Smooth muscle cell (in vitro differentiated cells): ENCODE results near the gene ANKRD13B. TPM values are rescaled to one million over a fixed set of nuclear protein-coding genes. Genes with fewer than 3 reads are reported as not detected.

Source experiments
- DNase-seq: peaks from one replicate; lab custom pipeline; 2025; ENCODE audit not compliant: unreplicated experiment; lab: John Stamatoyannopoulos, UW
- H2AFZ ChIP-seq: fragments of 200-600 bp; sonication (generic); 2 replicates; pipeline ENCODE4 v1.6.0; 2016; ENCODE audit warnings: antibody characterized with exemption, low read depth, mild to moderate bottlenecking
- H3F3A ChIP-seq: fragments of 200-600 bp; sonication (generic); 2 replicates; pipeline ENCODE4 v1.6.0; 2017; ENCODE audit warnings: antibody characterized with exemption, low read depth
- H3K27ac ChIP-seq: fragments of 200-600 bp; sonication (generic); 2 replicates; pipeline ENCODE4 v1.5.1; 2016; ENCODE audit warnings: low read depth, mild to moderate bottlenecking
- H3K27me3 ChIP-seq: fragments of 200-600 bp; sonication (generic); 2 replicates; pipeline ENCODE4 v1.6.1; 2016; ENCODE audit warnings: low read depth, mild to moderate bottlenecking
- H3K36me3 ChIP-seq: fragments of 200-600 bp; sonication (generic); 2 replicates; pipeline ENCODE4 v1.5.1; 2016; ENCODE audit warnings: low read depth
- H3K4me1 ChIP-seq: fragments of 200-600 bp; sonication (generic); 2 replicates; pipeline ENCODE4 v1.5.1; 2016; ENCODE audit warnings: low read depth
- H3K4me2 ChIP-seq: fragments of 200-600 bp; sonication (generic); 2 replicates; pipeline ENCODE4 v1.6.0; 2016; ENCODE audit warnings: mild to moderate bottlenecking
- H3K4me3 ChIP-seq: fragments of 200-600 bp; sonication (generic); 2 replicates; pipeline ENCODE4 v1.5.1; 2016; ENCODE audit warnings: mild to moderate bottlenecking
- H3K79me2 ChIP-seq: fragments of 200-600 bp; sonication (generic); 2 replicates; pipeline ENCODE4 v1.6.0; 2016; ENCODE audit warnings: low read depth, mild to moderate bottlenecking
- H3K9ac ChIP-seq: fragments of 200-600 bp; sonication (generic); 2 replicates; pipeline ENCODE4 v1.6.0; 2016; ENCODE audit warnings: low read depth
- H3K9me3 ChIP-seq: fragments of 200-600 bp; sonication (generic); replicated peaks from 2 replicates; pipeline ENCODE4 v1.5.1; 2016; ENCODE audit warnings: low read depth
- H4K20me1 ChIP-seq: fragments of 200-600 bp; sonication (generic); 2 replicates; pipeline ENCODE4 v1.6.0; 2016; ENCODE audit warnings: low read depth
- WGBS: methylation state at CpG from one replicate; pipeline ENCODE4 v1.1.7; 2016; ENCODE audit warnings: low lambda C conversion rate; 5-methylcytosine and 5-hydroxymethylcytosine counted together
- polyA plus RNA-seq: library from polyadenylated mRNA; unstranded; fragments of >200 nt; fragmentation: Nextera tagmentation; extraction: Ambion mirVana; gene quantifications from 2 replicates; pipeline ENCODE4 v1.2.1, GENCODE V29; 2016
- total RNA-seq: library from RNA; depleted of rRNA; stranded (reverse); fragments of >200 nt; gene quantifications from 2 replicates; pipeline ENCODE4 v1.2.3, GENCODE V29; 2014
- TF ChIP-seq, protein P1 (sequence below): fragments of 200-600 bp; sonication (generic); IDR thresholded peaks from 2 replicates; pipeline ENCODE4 v1.5.1; 2017; ENCODE audit warnings: borderline replicate concordance, mild to moderate bottlenecking, antibody characterized with exemption; ENCODE audit not compliant: insufficient read depth, poor library complexity, severe bottlenecking

ANKRD13B gene
- total and polyA plus RNA-seq, 2 experiments from 2014 or later, result 3.6 to 6.8 TPM

DNA sequence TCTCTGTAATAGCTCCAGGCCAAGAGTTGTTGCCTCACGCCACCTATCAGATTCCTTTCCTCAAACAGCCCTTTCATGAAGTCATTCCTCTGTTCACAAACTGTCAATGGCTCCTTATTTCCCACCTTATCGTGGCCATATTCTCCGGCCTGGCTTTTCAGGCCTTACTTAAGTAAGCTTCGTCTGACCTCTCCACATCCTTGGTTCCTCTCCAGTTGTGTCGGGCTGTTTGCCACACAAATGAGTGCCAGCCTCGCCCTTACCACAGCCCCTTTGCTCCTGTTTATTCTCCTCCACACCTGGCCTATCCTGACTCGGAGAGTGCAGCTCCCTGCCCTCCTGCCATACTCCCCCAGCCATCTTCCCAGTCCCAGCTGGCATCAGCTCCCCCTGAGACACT lies 22.4 kb upstream of the ANKRD13B start:
- Histone ChIP-seq H2AFZ (no peak overlapping the region), H3K36me3 (no peaks in the 10 kb centered on the region), H3K4me1 (peaks cover 26% of the 10 kb centered on the region), H3F3A (peaks cover 7% of the 10 kb centered on the region), H3K79me2 (peaks cover 7% of the 10 kb centered on the region), H4K20me1 (no peaks in the 10 kb centered on the region), H3K27me3 (peaks cover 5% of the 10 kb centered on the region), H3K27ac (no peak overlapping the region), H3K4me2 (no peak overlapping the region), H3K4me3 (no peak overlapping the region), H3K9ac (no peak overlapping the region), H3K9me3 (no peaks in the 10 kb centered on the region)
- no peak for DNase-seq
- 92% methylated on average over 7 of the region's 7 CpGs for WGBS
- TF ChIP-seq, protein P1, sequence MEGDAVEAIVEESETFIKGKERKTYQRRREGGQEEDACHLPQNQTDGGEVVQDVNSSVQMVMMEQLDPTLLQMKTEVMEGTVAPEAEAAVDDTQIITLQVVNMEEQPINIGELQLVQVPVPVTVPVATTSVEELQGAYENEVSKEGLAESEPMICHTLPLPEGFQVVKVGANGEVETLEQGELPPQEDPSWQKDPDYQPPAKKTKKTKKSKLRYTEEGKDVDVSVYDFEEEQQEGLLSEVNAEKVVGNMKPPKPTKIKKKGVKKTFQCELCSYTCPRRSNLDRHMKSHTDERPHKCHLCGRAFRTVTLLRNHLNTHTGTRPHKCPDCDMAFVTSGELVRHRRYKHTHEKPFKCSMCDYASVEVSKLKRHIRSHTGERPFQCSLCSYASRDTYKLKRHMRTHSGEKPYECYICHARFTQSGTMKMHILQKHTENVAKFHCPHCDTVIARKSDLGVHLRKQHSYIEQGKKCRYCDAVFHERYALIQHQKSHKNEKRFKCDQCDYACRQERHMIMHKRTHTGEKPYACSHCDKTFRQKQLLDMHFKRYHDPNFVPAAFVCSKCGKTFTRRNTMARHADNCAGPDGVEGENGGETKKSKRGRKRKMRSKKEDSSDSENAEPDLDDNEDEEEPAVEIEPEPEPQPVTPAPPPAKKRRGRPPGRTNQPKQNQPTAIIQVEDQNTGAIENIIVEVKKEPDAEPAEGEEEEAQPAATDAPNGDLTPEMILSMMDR, result no peak

DNA sequence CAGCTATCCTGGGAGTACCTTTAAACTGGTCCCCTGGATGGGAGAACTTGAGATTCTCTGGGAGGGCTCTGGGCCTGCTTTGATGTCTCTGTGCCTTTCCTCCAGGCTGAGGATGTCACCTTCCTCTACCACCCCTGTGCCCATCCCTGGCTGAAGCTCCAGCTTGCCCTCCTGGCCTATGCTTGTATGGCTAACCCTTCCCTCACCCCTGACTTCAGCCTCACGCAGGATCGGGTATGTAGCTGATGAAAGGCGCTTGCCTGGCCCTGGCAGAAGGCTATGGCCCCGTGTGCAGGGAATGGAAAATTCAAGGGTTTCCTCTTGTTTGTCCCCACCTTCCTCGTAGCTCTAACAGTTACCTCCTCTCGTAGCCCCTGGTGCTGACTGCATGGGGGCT lies 21.4 kb upstream of the ANKRD13B start:
- Histone ChIP-seq H3K4me3 (no peak overlapping the region), H4K20me1 (no peaks in the 10 kb centered on the region), H3K36me3 (no peaks in the 10 kb centered on the region), H3K79me2 (peaks cover 7% of the 10 kb centered on the region), H3K9ac (no peak overlapping the region), H3K9me3 (no peaks in the 10 kb centered on the region), H2AFZ (no peak overlapping the region), H3K27me3 (no peaks in the 10 kb centered on the region), H3K4me1 (peaks cover 17% of the 10 kb centered on the region), H3K27ac (no peak overlapping the region), H3K4me2 (no peak overlapping the region), H3F3A (peaks cover 7% of the 10 kb centered on the region)
- TF ChIP-seq, protein P1, result no peak
- no peak for DNase-seq
- 98% methylated on average over 6 of the region's 6 CpGs for WGBS

DNA sequence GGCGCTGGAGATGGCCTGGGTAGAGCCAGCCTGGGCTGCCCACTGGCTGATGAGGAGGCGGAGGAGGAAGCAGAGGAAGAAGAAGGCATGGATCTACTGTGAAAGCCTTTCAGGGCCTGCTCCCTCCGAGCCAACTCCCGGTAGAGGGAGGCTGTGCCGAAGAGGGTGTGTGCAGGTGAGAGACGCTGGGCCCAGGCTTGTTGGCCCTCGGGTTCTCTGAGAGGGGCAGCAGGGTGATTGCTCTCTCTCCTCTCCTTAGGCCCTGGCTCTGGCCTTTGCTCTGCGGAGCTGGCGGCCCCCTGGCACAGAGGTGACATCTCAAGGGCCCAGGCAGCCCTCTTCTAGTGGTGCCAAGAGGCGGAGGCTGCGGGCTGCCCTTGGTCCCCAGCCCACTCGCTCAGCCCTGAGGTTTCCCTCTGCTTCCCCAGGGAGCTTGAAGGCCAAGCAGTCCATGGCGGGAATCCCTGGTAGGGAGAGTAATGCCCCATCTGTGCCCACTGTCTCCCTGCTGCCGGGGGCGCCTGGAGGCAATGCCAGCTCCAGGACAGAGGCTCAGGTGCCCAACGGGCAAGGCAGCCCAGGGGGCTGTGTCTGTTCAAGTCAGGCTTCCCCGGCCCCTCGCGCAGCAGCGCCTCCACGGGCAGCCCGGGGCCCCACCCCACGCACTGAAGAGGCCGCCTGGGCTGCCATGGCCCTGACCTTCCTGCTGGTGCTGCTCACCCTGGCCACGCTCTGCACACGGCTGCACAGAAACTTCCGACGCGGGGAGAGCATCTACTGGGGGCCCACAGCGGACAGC lies 20.9 kb upstream of the ANKRD13B start:
- H3K4me1 ChIP-seq, result peaks cover 16% of the 10 kb centered on the region
- H3F3A ChIP-seq, result peaks cover 7% of the 10 kb centered on the region
- no peaks in the 10 kb centered on the region for H3K27me3 ChIP-seq
- H3K9ac ChIP-seq, result no peak overlapping the region
- H3K79me2 ChIP-seq, result peaks cover 7% of the 10 kb centered on the region
- TF ChIP-seq, protein P1, result no peak
- DNase-seq, result no peak
- H2AFZ ChIP-seq, result no peak overlapping the region
- H3K36me3 ChIP-seq, result no peaks in the 10 kb centered on the region
- peak overlapping the region; percentile 76 for H3K4me2 ChIP-seq
- no peaks in the 10 kb centered on the region for H4K20me1 ChIP-seq
- H3K27ac ChIP-seq, result no peak overlapping the region
- H3K9me3 ChIP-seq, result no peaks in the 10 kb centered on the region
- WGBS, result 87% methylated on average over 19 of the region's 30 CpGs
- H3K4me3 ChIP-seq, result peak overlapping the region; percentile 29
